Mucosa of descending colon (tissue), 3 donors: Measurements from ENCODE around the gene TCN1. TPM values are rescaled to one million over a fixed set of nuclear protein-coding genes. Genes with fewer than 3 reads are reported as not detected.
"Not testable (repeated sequence)": the region's sequence is repeated elsewhere in the genome, so short reads cannot be mapped to it uniquely, and the experiment has no call there.

ENCODE experiments used
- ATAC-seq: fragments of 200-7000 bp; cut with Tn5 transposase; one replicate; pipeline ENCODE4 v1.9.1; 2020; ENCODE audit warnings: mild to moderate bottlenecking, moderate library complexity
- DNase-seq, 3 donors: peaks; one replicate each; pipeline ENCODE4 v3.0.0-alpha.2; 2020
- H3K36me3 ChIP-seq: fragments of 200-600 bp; one replicate; pipeline ENCODE4 v1.8.0; 2021; ENCODE audit warnings: low read depth, mild to moderate bottlenecking
- H3K4me1 ChIP-seq: fragments of 200-600 bp; one replicate; pipeline ENCODE4 v1.8.0; 2021; ENCODE audit warnings: low read depth, mild to moderate bottlenecking
- H3K4me3 ChIP-seq: fragments of 200-600 bp; one replicate; pipeline ENCODE4 v1.8.0; 2021; ENCODE audit warnings: mild to moderate bottlenecking
- H3K9me3 ChIP-seq: fragments of 200-600 bp; one replicate; pipeline ENCODE4 v1.8.0; 2021; ENCODE audit warnings: mild to moderate bottlenecking
- CTCF ChIP-seq: fragments of 200-600 bp; IDR thresholded peaks from one replicate; pipeline ENCODE4 v1.8.0; 2022; ENCODE audit warnings: antibody characterized with exemption, mild to moderate bottlenecking
- intact Hi-C, 2 donors: fragments of 100-400 bp; cut with DNase I in 1 of 2; cut with micrococcal nuclease in 1 of 2; formaldehyde crosslinking; loops; one replicate each; pipeline versions ENCODE4 v1.11.0 to v1.11.1; 2022; cut with DNase I, micrococcal nuclease
- total RNA-seq, 3 donors: library from RNA; stranded (reverse); fragmentation: NEBNext Ultra II Directional in 2 of 3; extraction: Animal tissue kit (Norgen Biotek cat#: 25700) in 2 of 3; gene quantifications; one replicate each; pipeline versions ENCODE4 v1.2.1 to v1.2.4, GENCODE V29; 2021 to 2023
- donor health status: DM: no; HTN: no; CAD: no; lungs with moderate emphysema.
- donor health status: DM: no; HTN: no; CAD: no.
- donor health status: DM: no; HTN: yes; CAD: no.

The TCN1 gene
- total RNA-seq, 3 donors from 2014 or later, result 1.7 TPM; not detected in 2

- no peak for TF ChIP-seq CTCF
- DNase-seq (no peak), ATAC-seq (peak; percentile 66)
- Histone ChIP-seq H3K4me1 (no peaks in the 10 kb centered on the region), H3K4me3 (no peak overlapping the region), H3K36me3 (no peaks in the 10 kb centered on the region), H3K9me3 (no peaks in the 10 kb centered on the region)
- intact Hi-C loops, result no loop called here
Measured at GRCh38 chr11:59857439-59858434, 8.6 kb downstream of the TCN1 start.

- ATAC-seq (no peak), DNase-seq (no peak)
- no peak for TF ChIP-seq CTCF
- Histone ChIP-seq H3K9me3 (no peaks in the 10 kb centered on the region), H3K4me3 (no peak overlapping the region), H3K4me1 (no peaks in the 10 kb centered on the region), H3K36me3 (no peaks in the 10 kb centered on the region)
- intact Hi-C loops, result no loop called here
Measured at GRCh38 chr11:59854871-59855270, 11.4 kb downstream of the TCN1 start.

GRCh38 chr11:59851416-59851815 is 14.9 kb downstream of the TCN1 start:
- ATAC-seq, DNase-seq, H3K4me1 ChIP-seq, H3K4me3 ChIP-seq, H3K9me3 ChIP-seq, H3K36me3 ChIP-seq, intact Hi-C loops: not testable (repeated sequence)

- H3K9me3 ChIP-seq, ATAC-seq, DNase-seq, H3K4me1 ChIP-seq, intact Hi-C loops, H3K4me3 ChIP-seq, H3K36me3 ChIP-seq: not testable (repeated sequence)
Measured at GRCh38 chr11:59849551-59849950, 16.7 kb downstream of the TCN1 start.

GRCh38 chr11:59849129-59849528 is 17.2 kb downstream of the TCN1 start:
- H3K4me1 ChIP-seq, result no peaks in the 10 kb centered on the region
- intact Hi-C loops, result no loop called here
- no peaks in the 10 kb centered on the region for H3K9me3 ChIP-seq
- no peaks in the 10 kb centered on the region for H3K36me3 ChIP-seq
- no peak for TF ChIP-seq CTCF
- no peak overlapping the region for H3K4me3 ChIP-seq
- peak in 2 of 3 donors; percentile 49 to 70 for DNase-seq
- ATAC-seq, result peak; percentile 95

- DNase-seq, ATAC-seq, intact Hi-C loops, H3K4me3 ChIP-seq, H3K9me3 ChIP-seq, H3K4me1 ChIP-seq, H3K36me3 ChIP-seq: not testable (repeated sequence)
Measured at GRCh38 chr11:59848439-59848838, 17.8 kb downstream of the TCN1 start.

GRCh38 chr11:59847626-59848025 is 18.7 kb downstream of the TCN1 start:
- no peak for TF ChIP-seq CTCF
- Histone ChIP-seq H3K4me1 (no peaks in the 10 kb centered on the region), H3K36me3 (no peaks in the 10 kb centered on the region), H3K4me3 (no peak overlapping the region), H3K9me3 (no peaks in the 10 kb centered on the region)
- ATAC-seq (no peak), DNase-seq (no peak)
- intact Hi-C loops, result no loop called here
